Nephron (organoid): Measurements from ENCODE around the gene NLRC3.

ENCODE experiments used
- H3K27ac Mint-ChIP-seq, 3 experiments: 2 replicates each; pipeline ENCODE4 v1.8.0; 2020; ENCODE audit warnings: mixed read lengths in 3 of 3, mild to moderate bottlenecking in 2 of 3, moderate library complexity in 1 of 3
- H3K27me3 Mint-ChIP-seq: 2 replicates; pipeline ENCODE4 v1.8.0; 2021; ENCODE audit warnings: low read depth, mild to moderate bottlenecking, moderate library complexity, mixed read lengths
- H3K36me3 Mint-ChIP-seq: 2 replicates; pipeline ENCODE4 v1.8.0; 2020; ENCODE audit warnings: low read depth, mixed read lengths
- H3K4me1 Mint-ChIP-seq: 2 replicates; pipeline ENCODE4 v1.8.0; 2020; ENCODE audit warnings: mixed read lengths
- H3K4me3 Mint-ChIP-seq, 3 experiments: 2 replicates each; pipeline ENCODE4 v1.8.0; 2020; ENCODE audit warnings: mild to moderate bottlenecking in 3 of 3, mixed read lengths in 3 of 3, moderate library complexity in 2 of 3
- H3K9me3 Mint-ChIP-seq: 2 replicates; pipeline ENCODE4 v1.8.0; 2020; ENCODE audit warnings: mixed read lengths
- CTCF ChIP-seq, 3 experiments: fragments of 200-600 bp; sonication (generic); IDR thresholded peaks; one replicate each; pipeline ENCODE4 v1.5.0; 2021; ENCODE audit warnings: antibody characterized with exemption in 3 of 3; ENCODE audit not compliant: unreplicated experiment in 3 of 3

NLRC3 gene

DNA sequence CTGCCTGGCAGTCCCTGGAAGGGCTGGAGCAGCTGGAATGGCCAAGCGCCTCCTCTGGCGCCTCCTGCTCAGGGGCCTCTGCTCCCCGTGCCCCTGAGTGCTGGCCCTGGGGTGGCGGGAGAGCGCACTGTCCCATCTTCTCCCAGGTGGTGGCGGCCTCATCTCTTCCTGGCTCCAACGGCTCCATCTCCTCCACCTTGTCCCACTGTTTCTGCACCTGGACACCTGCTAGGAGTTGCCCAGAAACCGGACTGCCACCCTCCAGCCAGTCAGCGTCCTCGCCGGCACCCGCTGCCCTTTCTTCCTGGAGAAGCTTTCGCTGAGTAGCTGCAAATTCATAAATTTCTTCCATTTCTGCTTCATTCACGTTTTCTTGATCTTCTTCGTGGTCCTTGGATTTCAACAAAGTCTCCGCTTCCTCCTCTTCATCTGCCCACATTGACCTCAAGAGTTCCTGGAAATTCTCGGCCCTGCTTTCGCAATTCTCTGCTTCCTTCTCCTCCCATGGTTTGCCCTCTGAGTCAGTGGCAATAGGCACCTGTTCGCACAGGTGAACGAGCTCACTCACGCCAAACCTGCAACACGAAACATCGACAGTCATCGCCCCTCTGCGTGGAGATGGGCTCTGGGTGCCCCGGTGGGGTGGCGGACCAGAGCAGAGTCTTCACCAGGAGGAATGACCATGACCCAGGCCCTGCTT lies 13.7 kb upstream of the NLRC3 start:
- no peak overlapping the region for H3K4me3 Mint-ChIP-seq
- no peaks in the 10 kb centered on the region for H3K27me3 Mint-ChIP-seq
- no peak overlapping the region for H3K27ac Mint-ChIP-seq
- peaks cover 38% of the 10 kb centered on the region for H3K36me3 Mint-ChIP-seq
- H3K4me1 Mint-ChIP-seq: no peaks in the 10 kb centered on the region
- H3K9me3 Mint-ChIP-seq: no peaks in the 10 kb centered on the region
- no peak for TF ChIP-seq CTCF (IDR thresholded peaks at IDR 0.05; ENCODE audit: unreplicated experiment in 3 of 3)

DNA sequence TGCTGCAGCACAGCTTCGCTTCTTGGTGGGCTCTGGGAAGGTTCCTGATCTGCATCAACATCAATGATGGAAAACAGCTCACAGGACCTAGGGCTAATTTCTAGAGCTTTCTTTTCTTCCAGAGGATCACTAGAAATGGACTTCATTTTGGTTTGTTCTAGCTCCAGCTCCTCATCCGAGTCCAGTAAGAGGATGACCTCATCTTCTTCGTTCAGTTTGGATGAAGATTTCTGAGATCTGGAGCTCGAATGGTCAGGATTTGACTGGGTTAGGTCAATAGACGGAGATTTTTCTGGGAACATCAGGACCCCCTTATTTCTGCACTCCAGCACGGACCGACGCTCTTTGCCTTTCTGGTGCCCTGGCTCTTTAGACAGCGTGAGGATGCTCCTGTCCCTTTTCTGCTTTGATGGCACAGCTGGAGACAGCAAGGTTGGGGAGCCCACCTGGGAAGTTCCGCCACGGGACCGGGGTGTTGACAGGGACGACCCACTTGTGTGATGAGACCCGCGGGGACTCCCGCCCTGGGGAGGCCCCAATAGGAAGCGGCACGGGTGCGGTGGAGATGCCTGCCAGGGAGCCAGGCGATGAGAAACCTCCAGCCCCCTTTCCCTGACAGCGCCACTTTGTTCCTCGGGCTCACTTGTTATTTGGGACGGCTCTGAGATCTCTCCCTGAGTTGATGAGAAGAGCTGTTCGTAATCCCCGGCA lies 12.9 kb upstream of the NLRC3 start:
- Mint-ChIP-seq H3K36me3 (peaks cover 35% of the 10 kb centered on the region), H3K27ac (no peak overlapping the region), H3K4me3 (no peak overlapping the region), H3K27me3 (no peaks in the 10 kb centered on the region), H3K4me1 (no peaks in the 10 kb centered on the region), H3K9me3 (no peaks in the 10 kb centered on the region)
- TF ChIP-seq CTCF (IDR thresholded peaks at IDR 0.05; ENCODE audit: unreplicated experiment in 3 of 3): no peak

DNA sequence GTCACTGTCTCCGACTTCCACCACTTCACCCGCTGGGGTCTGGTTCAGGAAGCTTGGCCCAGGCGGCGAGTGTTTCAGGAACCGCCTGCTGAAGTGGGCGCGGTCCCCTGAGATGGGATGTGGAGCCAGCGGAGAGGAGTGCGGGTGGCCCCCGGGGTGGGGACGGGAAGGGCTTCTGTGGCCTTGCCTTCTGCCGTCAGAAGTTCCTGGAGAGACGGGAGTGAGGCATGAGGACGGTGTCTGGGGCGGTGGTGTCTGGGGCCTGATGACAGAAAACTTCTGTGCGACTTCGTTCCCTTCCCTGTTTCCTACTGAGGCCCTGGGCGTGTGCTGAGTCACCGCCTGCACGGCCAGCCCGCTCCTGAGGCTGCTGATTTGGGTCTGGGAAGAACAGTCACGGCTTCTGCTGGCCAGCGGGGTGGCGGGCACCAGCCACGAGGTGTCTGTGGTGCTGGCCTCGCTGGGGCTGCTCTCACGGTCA lies 12.3 kb upstream of the NLRC3 start:
- Mint-ChIP-seq H3K36me3 (peaks cover 40% of the 10 kb centered on the region), H3K9me3 (no peaks in the 10 kb centered on the region)
- TF ChIP-seq CTCF (IDR thresholded peaks at IDR 0.05; ENCODE audit: unreplicated experiment in 3 of 3): no peak

GRCh38 chr16:3589001-3589400 lies 11.8 kb upstream of the NLRC3 start:
- no peak overlapping the region for H3K4me3 Mint-ChIP-seq
- H3K36me3 Mint-ChIP-seq: peaks cover 43% of the 10 kb centered on the region
- no peak overlapping the region for H3K27ac Mint-ChIP-seq
- H3K9me3 Mint-ChIP-seq: no peaks in the 10 kb centered on the region
- no peak for TF ChIP-seq CTCF (IDR thresholded peaks at IDR 0.05; ENCODE audit: unreplicated experiment in 3 of 3)
- H3K4me1 Mint-ChIP-seq: no peaks in the 10 kb centered on the region
- H3K27me3 Mint-ChIP-seq: no peaks in the 10 kb centered on the region

More for the DNA sequence above, 12.3 kb upstream of the NLRC3 start:
- H3K4me3 Mint-ChIP-seq: no peak overlapping the region
- no peaks in the 10 kb centered on the region for H3K4me1 Mint-ChIP-seq
- no peaks in the 10 kb centered on the region for H3K27me3 Mint-ChIP-seq
- H3K27ac Mint-ChIP-seq: no peak overlapping the region

DNA sequence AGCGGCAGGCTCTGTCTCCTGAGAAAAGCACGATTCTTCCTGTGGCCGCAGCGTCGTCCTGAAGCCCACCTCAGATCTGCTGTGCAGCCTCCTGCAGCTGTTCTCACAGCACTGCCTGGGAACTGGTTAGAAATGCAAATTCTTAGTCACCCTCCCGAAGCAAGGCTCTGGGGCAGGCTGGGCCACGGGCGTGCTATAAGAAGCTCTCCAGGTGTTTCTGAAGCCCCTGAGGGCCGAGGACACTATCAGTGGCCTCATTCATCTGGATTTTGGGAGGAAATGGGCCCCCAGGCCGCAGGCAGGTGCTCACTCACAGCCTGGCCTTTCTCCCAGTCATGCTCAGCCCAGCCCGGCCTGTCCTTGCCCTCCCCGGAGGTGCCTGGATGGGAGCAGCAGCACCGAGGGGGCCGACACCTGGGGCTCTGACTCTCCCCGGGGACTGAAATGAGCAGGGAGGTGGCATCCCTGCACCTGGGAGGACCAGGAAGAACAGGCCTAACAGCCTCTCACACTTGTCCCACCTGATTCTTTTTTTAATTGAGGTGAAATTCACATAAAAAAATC lies 10.4 kb upstream of the NLRC3 start:
- H3K4me3 Mint-ChIP-seq: no peak overlapping the region
- peaks cover 43% of the 10 kb centered on the region for H3K36me3 Mint-ChIP-seq
- H3K4me1 Mint-ChIP-seq: no peaks in the 10 kb centered on the region
- no peaks in the 10 kb centered on the region for H3K27me3 Mint-ChIP-seq
- H3K27ac Mint-ChIP-seq: no peak overlapping the region
- H3K9me3 Mint-ChIP-seq: no peaks in the 10 kb centered on the region
- no peak for TF ChIP-seq CTCF (IDR thresholded peaks at IDR 0.05; ENCODE audit: unreplicated experiment in 3 of 3)
